ENCODE data around the gene THSD4. TPM values are rescaled to one million over a fixed set of nuclear protein-coding genes. Genes with fewer than 3 reads are reported as not detected.

THSD4 gene
- polyA plus RNA-seq, 2 of the 4 experiments (the other 2 are of a cell fraction), result 15.8 to 40.7 TPM

DNA sequence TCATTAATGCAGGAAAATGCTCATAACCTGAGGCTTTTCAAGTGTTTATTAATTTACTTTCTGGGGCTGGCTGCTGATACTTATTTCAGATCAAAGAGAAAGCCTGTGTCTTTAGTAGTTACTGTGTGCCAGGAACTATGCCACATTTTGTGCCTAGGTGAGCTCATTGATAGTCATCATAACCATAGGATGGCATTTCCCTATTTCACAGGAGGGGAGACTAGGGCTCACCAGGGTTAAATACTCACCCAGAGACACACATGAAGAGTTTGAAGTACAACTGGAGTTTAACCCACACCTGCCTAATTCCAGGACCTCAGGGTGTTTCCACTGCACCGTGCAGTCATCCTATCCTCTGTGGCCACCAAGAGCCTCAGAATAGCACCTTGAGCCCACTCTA, 430.7 kb downstream of the THSD4 start:
- DNase-seq (ENCODE audit: low read depth in 1 of 2, low spot score in 1 of 2) (no peak), ATAC-seq (no peak), FAIRE-seq (no peak)
- Histone ChIP-seq H3K27ac (no peak overlapping the region), H3K4me1 (no peaks in the 10 kb centered on the region), H3K4me3 (no peak overlapping the region), H3K4me2 (no peak overlapping the region), H3K9me3 (no peaks in the 10 kb centered on the region)
- 94% methylated on average over 1 of the region's 1 CpG for WGBS (ENCODE audit: missing lambda C conversion rate)
- ChIA-PET POLR2A (no interaction called here), CTCF (interaction anchor here (1.1 to 2.1 kb wide), 2 partner anchors 29 to 185 kb away, joined by 3 to 8 read pairs; no protein-coding TSS in a partner anchor)
- TF ChIP-seq RNF2 (IDR thresholded peaks at IDR 0.05; ENCODE audit: borderline replicate concordance, low read depth), result no peak

DNA sequence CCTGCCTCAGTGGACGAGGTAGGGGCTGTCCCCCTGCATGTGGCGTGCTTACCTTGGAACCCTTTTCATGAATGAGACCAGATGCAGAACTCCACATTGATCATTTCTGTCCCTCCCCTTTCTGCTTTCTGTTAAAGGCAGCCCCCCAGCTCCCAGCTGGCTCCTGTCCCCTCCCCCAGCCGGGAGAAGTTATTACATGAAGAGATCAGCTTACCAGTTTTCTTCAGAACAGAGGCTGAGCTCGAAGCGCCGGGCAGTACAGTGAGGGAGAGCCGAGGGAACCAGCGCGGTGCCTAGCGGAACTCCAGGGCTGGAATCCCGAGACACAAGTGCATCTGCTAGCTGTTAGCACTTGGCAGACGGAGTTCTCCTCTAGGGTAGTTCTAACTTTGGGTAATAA, 431.7 kb downstream of the THSD4 start:
- H3K9me3 ChIP-seq, result no peaks in the 10 kb centered on the region
- CTCF ChIA-PET, result interaction anchor here (1.1 to 2.1 kb wide), 2 partner anchors 28 to 184 kb away, joined by 3 to 8 read pairs; no protein-coding TSS in a partner anchor
- FAIRE-seq, result no peak
- no peak for TF ChIP-seq BHLHE40 (IDR thresholded peaks at IDR 0.05; ENCODE audit: low read depth, low read length)
- TF ChIP-seq HOXB13 (CRISPR knock-in tag; IDR thresholded peaks at IDR 0.05; ENCODE audit: low read depth), result no peak
- TF ChIP-seq, protein P1, sequence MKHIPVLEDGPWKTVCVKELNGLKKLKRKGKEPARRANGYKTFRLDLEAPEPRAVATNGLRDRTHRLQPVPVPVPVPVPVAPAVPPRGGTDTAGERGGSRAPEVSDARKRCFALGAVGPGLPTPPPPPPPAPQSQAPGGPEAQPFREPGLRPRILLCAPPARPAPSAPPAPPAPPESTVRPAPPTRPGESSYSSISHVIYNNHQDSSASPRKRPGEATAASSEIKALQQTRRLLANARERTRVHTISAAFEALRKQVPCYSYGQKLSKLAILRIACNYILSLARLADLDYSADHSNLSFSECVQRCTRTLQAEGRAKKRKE (CRISPR knock-in tag; IDR thresholded peaks at IDR 0.05; ENCODE audit: low read depth), result no peak
- TF ChIP-seq NFE2L2 (conservative IDR thresholded peaks at IDR 0.05; ENCODE audit: low read length), result no peak
- TF ChIP-seq CBX2 (IDR thresholded peaks at IDR 0.05; ENCODE audit: borderline replicate concordance, low read depth), result no peak
- TF ChIP-seq, protein P2, sequence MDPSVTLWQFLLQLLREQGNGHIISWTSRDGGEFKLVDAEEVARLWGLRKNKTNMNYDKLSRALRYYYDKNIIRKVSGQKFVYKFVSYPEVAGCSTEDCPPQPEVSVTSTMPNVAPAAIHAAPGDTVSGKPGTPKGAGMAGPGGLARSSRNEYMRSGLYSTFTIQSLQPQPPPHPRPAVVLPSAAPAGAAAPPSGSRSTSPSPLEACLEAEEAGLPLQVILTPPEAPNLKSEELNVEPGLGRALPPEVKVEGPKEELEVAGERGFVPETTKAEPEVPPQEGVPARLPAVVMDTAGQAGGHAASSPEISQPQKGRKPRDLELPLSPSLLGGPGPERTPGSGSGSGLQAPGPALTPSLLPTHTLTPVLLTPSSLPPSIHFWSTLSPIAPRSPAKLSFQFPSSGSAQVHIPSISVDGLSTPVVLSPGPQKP (IDR thresholded peaks at IDR 0.05; ENCODE audit: low read depth, low read length), result no peak
- TF ChIP-seq ZFP36 (IDR thresholded peaks at IDR 0.05; ENCODE audit: borderline replicate concordance, partially characterized antibody), result no peak
- TF ChIP-seq JUNB (IDR thresholded peaks at IDR 0.05), result no peak
- no peak for TF ChIP-seq ZSCAN20 (CRISPR knock-in tag; IDR thresholded peaks at IDR 0.05)
- TF ChIP-seq PHF8 (IDR thresholded peaks at IDR 0.05; ENCODE audit: borderline replicate concordance, low read depth), result no peak
- TF ChIP-seq, protein P3, sequence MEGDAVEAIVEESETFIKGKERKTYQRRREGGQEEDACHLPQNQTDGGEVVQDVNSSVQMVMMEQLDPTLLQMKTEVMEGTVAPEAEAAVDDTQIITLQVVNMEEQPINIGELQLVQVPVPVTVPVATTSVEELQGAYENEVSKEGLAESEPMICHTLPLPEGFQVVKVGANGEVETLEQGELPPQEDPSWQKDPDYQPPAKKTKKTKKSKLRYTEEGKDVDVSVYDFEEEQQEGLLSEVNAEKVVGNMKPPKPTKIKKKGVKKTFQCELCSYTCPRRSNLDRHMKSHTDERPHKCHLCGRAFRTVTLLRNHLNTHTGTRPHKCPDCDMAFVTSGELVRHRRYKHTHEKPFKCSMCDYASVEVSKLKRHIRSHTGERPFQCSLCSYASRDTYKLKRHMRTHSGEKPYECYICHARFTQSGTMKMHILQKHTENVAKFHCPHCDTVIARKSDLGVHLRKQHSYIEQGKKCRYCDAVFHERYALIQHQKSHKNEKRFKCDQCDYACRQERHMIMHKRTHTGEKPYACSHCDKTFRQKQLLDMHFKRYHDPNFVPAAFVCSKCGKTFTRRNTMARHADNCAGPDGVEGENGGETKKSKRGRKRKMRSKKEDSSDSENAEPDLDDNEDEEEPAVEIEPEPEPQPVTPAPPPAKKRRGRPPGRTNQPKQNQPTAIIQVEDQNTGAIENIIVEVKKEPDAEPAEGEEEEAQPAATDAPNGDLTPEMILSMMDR (IDR thresholded peaks at IDR 0.05), result no peak
- ATAC-seq, result no peak
- DNase-seq (ENCODE audit: low read depth in 1 of 2, low spot score in 1 of 2), result no peak
- POLR2A ChIA-PET, result no interaction called here
- no peak overlapping the region for H3K4me3 ChIP-seq
- H3K4me1 ChIP-seq, result no peaks in the 10 kb centered on the region
- no peak overlapping the region for H3K4me2 ChIP-seq
- 91% methylated on average over 12 of the region's 12 CpGs for WGBS (ENCODE audit: missing lambda C conversion rate)
- no peak overlapping the region for H3K27ac ChIP-seq

DNA sequence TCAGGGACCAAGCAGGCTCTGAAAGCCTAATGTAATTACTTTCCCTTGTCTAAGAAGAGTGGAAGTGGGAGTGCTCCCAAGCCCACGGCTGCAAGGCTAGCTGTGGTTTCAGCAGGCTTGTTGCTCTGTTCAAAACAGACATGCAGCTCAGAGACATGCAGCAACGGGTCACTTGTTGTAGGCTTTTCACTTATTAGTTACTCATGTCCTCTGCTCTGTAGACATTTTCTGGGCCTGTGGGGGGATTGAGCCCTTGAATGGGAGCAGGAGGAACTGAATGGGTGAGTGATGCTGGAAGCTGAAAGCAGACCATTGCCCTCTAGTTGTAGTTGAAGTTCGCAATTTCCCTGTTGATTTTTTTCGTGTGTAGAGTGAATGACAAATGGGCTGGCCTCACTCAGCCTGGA, 433.1 kb downstream of the THSD4 start:
- DNase-seq (ENCODE audit: low read depth in 1 of 2, low spot score in 1 of 2) (no peak), ATAC-seq (no peak), FAIRE-seq (no peak)
- POLR2A ChIA-PET, result no interaction called here
- H3K27ac ChIP-seq, result no peak overlapping the region
- no peaks in the 10 kb centered on the region for H3K9me3 ChIP-seq
- no peak overlapping the region for H3K4me2 ChIP-seq
- H3K4me1 ChIP-seq, result no peaks in the 10 kb centered on the region
- H3K4me3 ChIP-seq, result no peak overlapping the region
- CTCF ChIA-PET, result interaction anchor here (0.5 to 1.2 kb wide), 5 partner anchors 10 to 1168 kb away, joined by 3 to 6 read pairs (median 3); no protein-coding TSS in a partner anchor
- WGBS (ENCODE audit: missing lambda C conversion rate), result 72% methylated on average over 3 of the region's 4 CpGs
- TF ChIP-seq CHD4 (IDR thresholded peaks at IDR 0.05; ENCODE audit: borderline replicate concordance), result no peak
- TF ChIP-seq, protein P4, sequence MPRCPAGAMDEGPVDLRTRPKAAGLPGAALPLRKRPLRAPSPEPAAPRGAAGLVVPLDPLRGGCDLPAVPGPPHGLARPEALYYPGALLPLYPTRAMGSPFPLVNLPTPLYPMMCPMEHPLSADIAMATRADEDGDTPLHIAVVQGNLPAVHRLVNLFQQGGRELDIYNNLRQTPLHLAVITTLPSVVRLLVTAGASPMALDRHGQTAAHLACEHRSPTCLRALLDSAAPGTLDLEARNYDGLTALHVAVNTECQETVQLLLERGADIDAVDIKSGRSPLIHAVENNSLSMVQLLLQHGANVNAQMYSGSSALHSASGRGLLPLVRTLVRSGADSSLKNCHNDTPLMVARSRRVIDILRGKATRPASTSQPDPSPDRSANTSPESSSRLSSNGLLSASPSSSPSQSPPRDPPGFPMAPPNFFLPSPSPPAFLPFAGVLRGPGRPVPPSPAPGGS (IDR thresholded peaks at IDR 0.05), result no peak
- TF ChIP-seq GATA3 (IDR thresholded peaks at IDR 0.05; ENCODE audit: borderline replicate concordance), result no peak
- TF ChIP-seq SMC3 (IDR thresholded peaks at IDR 0.05), result no peak
- TF ChIP-seq, protein P5, sequence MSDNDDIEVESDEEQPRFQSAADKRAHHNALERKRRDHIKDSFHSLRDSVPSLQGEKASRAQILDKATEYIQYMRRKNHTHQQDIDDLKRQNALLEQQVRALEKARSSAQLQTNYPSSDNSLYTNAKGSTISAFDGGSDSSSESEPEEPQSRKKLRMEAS (IDR thresholded peaks at IDR 0.05), result no peak
- TF ChIP-seq, protein P2 (IDR thresholded peaks at IDR 0.05; ENCODE audit: low read depth, low read length), result no peak
- TF ChIP-seq HEYL (CRISPR knock-in tag; IDR thresholded peaks at IDR 0.05), result no peak
- no peak for TF ChIP-seq RFX5 (IDR thresholded peaks at IDR 0.05)
- no peak for TF ChIP-seq HOXA7 (CRISPR knock-in tag; IDR thresholded peaks at IDR 0.05)
- TF ChIP-seq FOSB (CRISPR knock-in tag; IDR thresholded peaks at IDR 0.05), result no peak
- no peak for TF ChIP-seq EP300 (IDR thresholded peaks at IDR 0.05)
- TF ChIP-seq FOXS1 (CRISPR knock-in tag; IDR thresholded peaks at IDR 0.05), result no peak
- TF ChIP-seq, protein P6, sequence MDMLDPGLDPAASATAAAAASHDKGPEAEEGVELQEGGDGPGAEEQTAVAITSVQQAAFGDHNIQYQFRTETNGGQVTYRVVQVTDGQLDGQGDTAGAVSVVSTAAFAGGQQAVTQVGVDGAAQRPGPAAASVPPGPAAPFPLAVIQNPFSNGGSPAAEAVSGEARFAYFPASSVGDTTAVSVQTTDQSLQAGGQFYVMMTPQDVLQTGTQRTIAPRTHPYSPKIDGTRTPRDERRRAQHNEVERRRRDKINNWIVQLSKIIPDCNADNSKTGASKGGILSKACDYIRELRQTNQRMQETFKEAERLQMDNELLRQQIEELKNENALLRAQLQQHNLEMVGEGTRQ (IDR thresholded peaks at IDR 0.05), result no peak
- no peak for TF ChIP-seq HOXB13 (CRISPR knock-in tag; IDR thresholded peaks at IDR 0.05; ENCODE audit: low read depth)
- no peak for TF ChIP-seq CBX8 (IDR thresholded peaks at IDR 0.05)
- TF ChIP-seq KDM5A (IDR thresholded peaks at IDR 0.05), result no peak

Measured in A549 (cell line).